ENCODE data around the gene RPP14.

Gene RPP14

DNA sequence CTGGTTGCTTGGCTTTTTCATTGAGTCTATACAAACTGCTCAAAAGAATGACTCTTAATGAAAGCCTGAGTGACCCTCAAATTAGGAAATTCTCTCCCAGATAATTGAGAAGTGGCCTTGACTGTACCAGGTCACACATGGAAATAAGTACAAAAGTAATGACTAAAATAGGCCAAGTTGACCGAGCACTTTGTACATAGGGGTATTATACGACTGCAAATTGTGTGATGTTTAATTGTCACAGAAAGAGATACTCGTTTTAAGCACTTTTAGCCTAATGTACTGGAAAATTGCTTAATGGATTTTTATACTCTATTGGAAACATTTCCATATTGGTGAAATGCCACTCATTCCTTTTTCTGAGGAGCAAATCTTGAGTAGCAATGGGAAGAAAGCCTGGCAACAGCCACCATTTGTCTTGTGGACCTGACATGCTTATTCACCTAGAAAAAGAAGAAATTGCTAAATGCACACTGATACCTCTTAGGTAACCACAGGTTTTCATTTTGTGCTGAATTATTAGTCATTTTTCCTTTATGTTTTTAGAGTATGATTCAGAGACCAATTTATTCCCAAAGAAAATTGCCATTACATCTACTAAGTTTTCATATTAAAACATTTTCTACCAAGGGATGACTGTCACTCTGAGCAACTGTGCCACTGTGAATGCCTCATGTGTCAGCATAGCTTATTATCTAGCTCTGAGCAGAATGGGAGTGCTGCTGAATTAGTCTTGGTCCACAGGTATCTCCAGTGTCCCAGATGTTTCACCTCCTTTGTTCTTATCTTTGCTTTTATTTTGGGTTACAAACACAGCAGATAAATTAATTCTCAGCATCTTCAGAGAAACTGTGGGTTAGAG, 17.7 kb downstream of the RPP14 start:
- 97% methylated on average over 3 of the region's 3 CpGs for WGBS (ENCODE audit: insufficient coverage)
- Histone ChIP-seq H3K36me3 (ENCODE audit: control insufficient read depth in 4 of 4, insufficient read depth in 4 of 4, low read length in 3 of 4) (peaks cover 0 to 12% (median 4%) of the 10 kb centered on the region in 4 experiments), H3K27me3 (replicated peaks in 2 of 5; ENCODE audit: control insufficient read depth in 4 of 5, insufficient read depth in 5 of 5, low read length in 4 of 5) (no peaks in the 10 kb centered on the region), H3K27ac (ENCODE audit: insufficient read depth in 1 of 2, low read depth in 1 of 2, low read length in 2 of 2, poor library complexity in 1 of 2, severe bottlenecking in 2 of 2) (no peak overlapping the region), H3K4me1 (ENCODE audit: control extremely low read depth in 1 of 4, control insufficient read depth in 4 of 4, insufficient read depth in 4 of 4, low read length in 3 of 4) (peaks cover 0 to 5% (median under 1%) of the 10 kb centered on the region in 4 experiments), H3K9me3 (ENCODE audit: control extremely low read depth in 1 of 5, control insufficient read depth in 4 of 5, insufficient read depth in 2 of 5, low read depth in 1 of 5, low read length in 4 of 5) (no peaks in the 10 kb centered on the region), H3K4me3 (ENCODE audit: control insufficient read depth in 1 of 7, extremely low read depth in 1 of 7, insufficient read depth in 4 of 7, low read depth in 2 of 7, low read length in 6 of 7) (no peak overlapping the region)
- DNase-seq, result no peak
- ChIA-PET CTCF (interaction anchor here (1.1 to 3.3 kb wide), 6 partner anchors 27 to 241 kb away, joined by 3 to 16 read pairs (median 6); no protein-coding TSS in a partner anchor), POLR2A (interaction anchor here (0.7 kb wide), 1 partner anchor 81 kb away, joined by 3 read pairs; no protein-coding TSS in a partner anchor)

DNA sequence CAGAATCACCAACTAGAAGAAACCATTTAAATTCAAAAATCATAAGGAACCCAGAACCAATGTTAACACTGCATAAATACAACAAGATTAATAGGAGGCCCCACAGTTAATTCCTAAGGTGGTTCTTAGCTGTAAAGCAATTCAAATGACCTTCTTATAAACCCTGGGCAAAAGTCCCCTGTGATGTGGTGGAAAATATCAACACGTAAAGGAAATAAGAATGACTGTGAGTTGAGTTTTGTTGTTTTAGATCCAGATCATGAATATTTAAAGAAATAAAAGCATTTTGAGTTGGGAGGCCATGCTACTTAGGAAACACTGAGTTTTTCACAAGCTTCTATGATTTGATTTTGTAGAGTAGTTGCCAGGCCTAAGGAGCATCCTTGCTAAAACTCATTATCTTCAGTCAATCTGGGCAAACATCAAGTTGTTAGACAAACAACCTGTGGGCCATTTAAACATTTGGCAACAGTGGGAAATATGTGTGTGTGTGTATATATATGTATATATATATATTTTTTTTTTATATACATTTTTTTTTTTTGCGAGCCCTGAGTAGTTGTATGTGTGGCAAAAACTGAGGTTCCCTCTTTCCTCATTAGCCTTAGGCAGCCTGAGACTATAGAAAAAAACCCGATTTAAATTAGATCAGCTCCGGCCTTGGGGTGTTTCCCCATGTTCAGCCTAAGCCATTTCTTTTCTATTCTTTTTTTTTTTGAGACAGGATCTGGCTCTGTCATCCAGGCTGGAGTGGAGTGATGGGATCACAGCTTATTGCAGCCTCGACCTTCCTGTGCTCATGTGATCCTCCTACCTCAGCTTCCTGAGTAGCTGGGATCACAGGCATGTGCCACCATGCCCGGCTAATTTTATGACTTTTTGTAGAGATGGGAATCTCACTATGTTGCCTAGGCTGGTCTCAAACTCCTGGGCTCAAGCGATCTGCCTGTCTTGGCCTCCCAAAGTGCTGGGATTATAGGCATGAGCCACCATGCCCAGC, 18.6 kb downstream of the RPP14 start:
- Histone ChIP-seq H3K4me1 (ENCODE audit: control extremely low read depth in 1 of 4, control insufficient read depth in 4 of 4, insufficient read depth in 4 of 4, low read length in 3 of 4) (peaks cover 0 to 5% (median under 1%) of the 10 kb centered on the region in 4 experiments), H3K9me3 (ENCODE audit: control extremely low read depth in 1 of 5, control insufficient read depth in 4 of 5, insufficient read depth in 2 of 5, low read depth in 1 of 5, low read length in 4 of 5) (no peaks in the 10 kb centered on the region), H3K36me3 (ENCODE audit: control insufficient read depth in 4 of 4, insufficient read depth in 4 of 4, low read length in 3 of 4) (peaks cover 0 to 6% (median 0%) of the 10 kb centered on the region in 4 experiments), H3K27me3 (replicated peaks in 2 of 5; ENCODE audit: control insufficient read depth in 4 of 5, insufficient read depth in 5 of 5, low read length in 4 of 5) (no peaks in the 10 kb centered on the region), H3K27ac (ENCODE audit: insufficient read depth in 1 of 2, low read depth in 1 of 2, low read length in 2 of 2, poor library complexity in 1 of 2, severe bottlenecking in 2 of 2) (no peak overlapping the region), H3K4me3 (ENCODE audit: control insufficient read depth in 1 of 7, extremely low read depth in 1 of 7, insufficient read depth in 4 of 7, low read depth in 2 of 7, low read length in 6 of 7) (no peak overlapping the region)
- WGBS (ENCODE audit: insufficient coverage), result 77% methylated on average over 6 of the region's 7 CpGs
- ChIA-PET CTCF (interaction anchor here (0.9 to 3.0 kb wide), 7 partner anchors 8 to 101 kb away, joined by 3 to 16 read pairs (median 4); no protein-coding TSS in a partner anchor), POLR2A (interaction anchor here (0.7 to 1.0 kb wide), 2 partner anchors 10 to 82 kb away, joined by 3 to 5 read pairs; no protein-coding TSS in a partner anchor)
- no peak for DNase-seq

- Histone ChIP-seq H3K4me1 (ENCODE audit: control extremely low read depth in 1 of 4, control insufficient read depth in 4 of 4, insufficient read depth in 4 of 4, low read length in 3 of 4) (peaks cover 0 to 5% (median under 1%) of the 10 kb centered on the region in 4 experiments), H3K9me3 (ENCODE audit: control extremely low read depth in 1 of 5, control insufficient read depth in 4 of 5, insufficient read depth in 2 of 5, low read depth in 1 of 5, low read length in 4 of 5) (no peaks in the 10 kb centered on the region), H3K4me3 (ENCODE audit: control insufficient read depth in 1 of 7, extremely low read depth in 1 of 7, insufficient read depth in 4 of 7, low read depth in 2 of 7, low read length in 6 of 7) (no peak overlapping the region), H3K27ac (ENCODE audit: insufficient read depth in 1 of 2, low read depth in 1 of 2, low read length in 2 of 2, poor library complexity in 1 of 2, severe bottlenecking in 2 of 2) (no peak overlapping the region), H3K36me3 (ENCODE audit: control insufficient read depth in 4 of 4, insufficient read depth in 4 of 4, low read length in 3 of 4) (peaks cover 0 to 6% (median 0%) of the 10 kb centered on the region in 4 experiments), H3K27me3 (replicated peaks in 2 of 5; ENCODE audit: control insufficient read depth in 4 of 5, insufficient read depth in 5 of 5, low read length in 4 of 5) (no peaks in the 10 kb centered on the region)
- DNase-seq, result no peak
- no CpG with 5 or more reads among the region's 2 CpGs for WGBS (ENCODE audit: insufficient coverage)
- ChIA-PET POLR2A (interaction anchor here (1.0 kb wide), 1 partner anchor 9 kb away, joined by 5 read pairs; no protein-coding TSS in a partner anchor), CTCF (interaction anchor here (1.0 to 3.0 kb wide), 6 partner anchors 9 to 100 kb away, joined by 3 to 16 read pairs (median 4); partner anchors contain the start of genes HTD2 and RPP14)
Observed at GRCh38 chr3:58325525-58325992, 19.5 kb downstream of the RPP14 start.

GRCh38 chr3:58326267-58326900, 20.3 kb downstream of the RPP14 start:
- H3K9me3 ChIP-seq (ENCODE audit: control extremely low read depth in 1 of 5, control insufficient read depth in 4 of 5, insufficient read depth in 2 of 5, low read depth in 1 of 5, low read length in 4 of 5), result no peaks in the 10 kb centered on the region
- H3K4me1 ChIP-seq (ENCODE audit: control extremely low read depth in 1 of 4, control insufficient read depth in 4 of 4, insufficient read depth in 4 of 4, low read length in 3 of 4), result peaks cover 0 to 5% (median under 1%) of the 10 kb centered on the region in 4 experiments
- ChIA-PET POLR2A (no interaction called here), CTCF (interaction anchor here (1.2 to 3.0 kb wide), 2 partner anchors 20 to 89 kb away, joined by 3 to 16 read pairs; partner anchors contain the start of genes HTD2 and RPP14)
- DNase-seq, result no peak
- H3K36me3 ChIP-seq (ENCODE audit: control insufficient read depth in 4 of 4, insufficient read depth in 4 of 4, low read length in 3 of 4), result peaks cover 0 to 2% (median 0%) of the 10 kb centered on the region in 4 experiments
- WGBS (ENCODE audit: insufficient coverage), result 97% methylated on average over 7 of the region's 8 CpGs
- H3K4me3 ChIP-seq (ENCODE audit: control insufficient read depth in 1 of 7, extremely low read depth in 1 of 7, insufficient read depth in 4 of 7, low read depth in 2 of 7, low read length in 6 of 7), result no peak overlapping the region
- H3K27ac ChIP-seq (ENCODE audit: insufficient read depth in 1 of 2, low read depth in 1 of 2, low read length in 2 of 2, poor library complexity in 1 of 2, severe bottlenecking in 2 of 2), result no peak overlapping the region
- no peaks in the 10 kb centered on the region for H3K27me3 ChIP-seq (replicated peaks in 2 of 5; ENCODE audit: control insufficient read depth in 4 of 5, insufficient read depth in 5 of 5, low read length in 4 of 5)

GRCh38 chr3:58329150-58329921, 23.3 kb downstream of the RPP14 start:
- Histone ChIP-seq H3K9me3 (ENCODE audit: control extremely low read depth in 1 of 5, control insufficient read depth in 4 of 5, insufficient read depth in 2 of 5, low read depth in 1 of 5, low read length in 4 of 5) (no peaks in the 10 kb centered on the region), H3K4me1 (ENCODE audit: control extremely low read depth in 1 of 4, control insufficient read depth in 4 of 4, insufficient read depth in 4 of 4, low read length in 3 of 4) (peaks cover 4 to 17% (median 16%) of the 10 kb centered on the region in 4 experiments), H3K27ac (ENCODE audit: insufficient read depth in 1 of 2, low read depth in 1 of 2, low read length in 2 of 2, poor library complexity in 1 of 2, severe bottlenecking in 2 of 2) (no peak overlapping the region), H3K27me3 (replicated peaks in 2 of 5; ENCODE audit: control insufficient read depth in 4 of 5, insufficient read depth in 5 of 5, low read length in 4 of 5) (no peaks in the 10 kb centered on the region), H3K4me3 (ENCODE audit: control insufficient read depth in 1 of 7, extremely low read depth in 1 of 7, insufficient read depth in 4 of 7, low read depth in 2 of 7, low read length in 6 of 7) (no peak overlapping the region), H3K36me3 (ENCODE audit: control insufficient read depth in 4 of 4, insufficient read depth in 4 of 4, low read length in 3 of 4) (no peaks in the 10 kb centered on the region)
- DNase-seq, result peak in 2 of 3 donors; percentile 36 to 49
- CTCF ChIA-PET, result interaction anchor here (1.1 to 7.4 kb wide), 4 partner anchors 57 to 87 kb away, joined by 3 to 44 read pairs (median 4); no protein-coding TSS in a partner anchor
- POLR2A ChIA-PET, result no interaction called here
- 96% methylated on average over 7 of the region's 8 CpGs for WGBS (ENCODE audit: insufficient coverage)

All from common myeloid progenitor, CD34-positive (primary cell).